IMR-90 (cell line): ENCODE data around the gene CCDC63. TPM values are rescaled to one million over a fixed set of nuclear protein-coding genes. Genes with fewer than 3 reads are reported as not detected.

Experiments used
- ATAC-seq: fragments of 200-7000 bp; cut with Tn5 transposase; 2 replicates; pipeline ENCODE4 v1.9.1; 2020; ENCODE audit warnings: low read depth, mild to moderate bottlenecking, moderate library complexity
- BruUV-seq: library from RNA; stranded (reverse); fragments of 400-500 nt; replicated peaks from 2 replicates; lab custom pipeline; 2021; lab: Mats Ljungman, UMichigan
- CTCF ChIA-PET: fragments of 300-600 bp; formaldehyde crosslinking; extraction: SDS; loops from one replicate; lab custom pipeline; 2021; ENCODE audit warnings: antibody characterized with exemption; lab: Yijun Ruan, JAX
- POLR2A ChIA-PET: fragments of 300-600 bp; sonication (Branson Sonifier 250); formaldehyde crosslinking; loops from one replicate; lab custom pipeline; 2022; ENCODE audit warnings: antibody characterized with exemption; ENCODE audit not compliant: unreplicated experiment; lab: Charles Lee
- DNase-seq: peaks from one replicate; pipeline ENCODE4 v3.0.0; 2013
- H2AFZ ChIP-seq: replicated peaks from 2 replicates; pipeline ENCODE3; 2013; ENCODE audit warnings: low read length, mild to moderate bottlenecking; ENCODE audit not compliant: poor library complexity
- H2AK5ac ChIP-seq: 2 replicates; pipeline ENCODE4 v1.6.1; 2013; ENCODE audit warnings: low read depth, low read length, inconsistent platforms
- H2AK9ac ChIP-seq: replicated peaks from 2 replicates; pipeline ENCODE3; 2013; ENCODE audit warnings: mild to moderate bottlenecking, low read depth, low read length, moderate library complexity; ENCODE audit not compliant: poor library complexity
- H2BK120ac ChIP-seq: 2 replicates; pipeline ENCODE4 v1.6.1; 2013; ENCODE audit warnings: low read depth, low read length, inconsistent platforms
- H2BK15ac ChIP-seq: 3 replicates; pipeline ENCODE4 v1.6.1; 2013; ENCODE audit warnings: low read depth, low read length, inconsistent platforms
- H2BK20ac ChIP-seq: 2 replicates; pipeline ENCODE4 v1.6.1; 2013; ENCODE audit warnings: low read depth, mild to moderate bottlenecking, inconsistent platforms, low read length, moderate library complexity
- H2BK5ac ChIP-seq: 2 replicates; pipeline ENCODE4 v1.6.1; 2013; ENCODE audit warnings: mild to moderate bottlenecking, low read depth, low read length, inconsistent platforms; ENCODE audit not compliant: poor library complexity, severe bottlenecking
- H3K14ac ChIP-seq: replicated peaks from 2 replicates; pipeline ENCODE4 v1.6.1; 2013; ENCODE audit warnings: low read depth, low read length, inconsistent platforms
- H3K18ac ChIP-seq: 2 replicates; pipeline ENCODE4 v1.6.1; 2013; ENCODE audit warnings: low read depth, low read length, control low read depth
- H3K23ac ChIP-seq: 2 replicates; pipeline ENCODE4 v1.6.1; 2013; ENCODE audit warnings: low read depth, low read length, inconsistent platforms
- H3K27ac ChIP-seq: 2 replicates; pipeline ENCODE4 v1.5.1; 2013; ENCODE audit warnings: mild to moderate bottlenecking, control low read depth, low read length; ENCODE audit not compliant: insufficient read depth
- H3K27me3 ChIP-seq: 2 replicates; pipeline ENCODE4 v1.6.1; 2013; ENCODE audit warnings: low read length; ENCODE audit not compliant: control insufficient read depth, insufficient read depth
- H3K36me3 ChIP-seq: 2 replicates; pipeline ENCODE4 v1.6.1; 2013; ENCODE audit warnings: low read length, mixed read lengths; ENCODE audit not compliant: control insufficient read depth, insufficient read depth
- H3K4ac ChIP-seq: 2 replicates; pipeline ENCODE4 v1.6.1; 2013; ENCODE audit warnings: low read depth, low read length, inconsistent platforms
- H3K4me1 ChIP-seq: 2 replicates; pipeline ENCODE4 v1.6.1; 2013; ENCODE audit warnings: low read length, mixed read lengths; ENCODE audit not compliant: control insufficient read depth, insufficient read depth
- H3K4me2 ChIP-seq: 2 replicates; pipeline ENCODE4 v1.6.1; 2013; ENCODE audit warnings: low read depth, mild to moderate bottlenecking, control low read depth, low read length, moderate library complexity
- H3K4me3 ChIP-seq: 2 replicates; pipeline ENCODE4 v1.5.1; 2013; ENCODE audit warnings: low read depth, mild to moderate bottlenecking, control low read depth, low read length, moderate library complexity; ENCODE audit not compliant: insufficient read depth
- H3K56ac ChIP-seq: 2 replicates; pipeline ENCODE4 v1.6.1; 2013; ENCODE audit warnings: low read length, inconsistent platforms; ENCODE audit not compliant: insufficient read depth; ENCODE audit errors: extremely low read depth
- H3K79me1 ChIP-seq, 2 experiments: 2 replicates each; pipeline ENCODE4 v1.6.1; 2013; ENCODE audit warnings: low read length in 2 of 2, inconsistent platforms in 1 of 2, low read depth in 1 of 2
- H3K9ac ChIP-seq: 2 replicates; pipeline ENCODE4 v1.6.1; 2013; ENCODE audit warnings: low read depth, low read length, control low read depth
- H3K9me1 ChIP-seq: 2 replicates; pipeline ENCODE4 v1.6.1; 2013; ENCODE audit warnings: low read length, inconsistent platforms; ENCODE audit not compliant: insufficient read depth
- H3K9me3 ChIP-seq: 2 replicates; pipeline ENCODE4 v1.6.1; 2013; ENCODE audit warnings: low read length; ENCODE audit not compliant: control insufficient read depth, insufficient read depth
- H4K20me1 ChIP-seq: 2 replicates; pipeline ENCODE4 v1.6.1; 2013; ENCODE audit warnings: low read length, inconsistent platforms; ENCODE audit not compliant: insufficient read depth
- H4K5ac ChIP-seq: 2 replicates; pipeline ENCODE4 v1.6.1; 2013; ENCODE audit warnings: mild to moderate bottlenecking, low read depth, low read length, control low read depth
- H4K8ac ChIP-seq, 2 experiments: 2 replicates each; pipeline ENCODE4 v1.6.1; 2013; ENCODE audit warnings: low read depth in 2 of 2, low read length in 2 of 2, control low read depth in 1 of 2, inconsistent platforms in 1 of 2
- H4K91ac ChIP-seq: 2 replicates; pipeline ENCODE4 v1.6.1; 2013; ENCODE audit warnings: low read depth, low read length, inconsistent platforms; ENCODE audit not compliant: insufficient read depth
- BHLHE40 ChIP-seq: fragments of 150-350 bp; IDR thresholded peaks from 2 replicates; pipeline ENCODE4 v1.6.1; 2016; ENCODE audit warnings: mild to moderate bottlenecking, low read depth, low read length
- CEBPB ChIP-seq: IDR thresholded peaks from 2 replicates; pipeline ENCODE4 v1.6.1; 2012; ENCODE audit warnings: low read depth, low read length, improper control_type of control experiment
- CHD1 ChIP-seq: IDR thresholded peaks from 2 replicates; pipeline ENCODE4 v1.6.1; 2012; ENCODE audit warnings: low read depth, low read length, improper control_type of control experiment
- ELK1 ChIP-seq: fragments of 150-350 bp; IDR thresholded peaks from 2 replicates; pipeline ENCODE4 v1.6.1; 2016; ENCODE audit warnings: low read depth, mild to moderate bottlenecking, low read length, moderate library complexity, borderline replicate concordance
- FOS ChIP-seq: fragments of 150-350 bp; IDR thresholded peaks from 2 replicates; pipeline ENCODE4 v1.6.1; 2016; ENCODE audit warnings: low read depth, low read length
- MAFK ChIP-seq: IDR thresholded peaks from 2 replicates; pipeline ENCODE4 v1.6.1; 2012; ENCODE audit warnings: low read depth, low read length, improper control_type of control experiment
- MAZ ChIP-seq: IDR thresholded peaks from 2 replicates; pipeline ENCODE4 v1.6.1; 2012; ENCODE audit warnings: low read depth, mild to moderate bottlenecking, low read length, improper control_type of control experiment, moderate library complexity, borderline replicate concordance
- MXI1 ChIP-seq: IDR thresholded peaks from 2 replicates; pipeline ENCODE4 v1.6.1; 2012; ENCODE audit warnings: low read depth, mild to moderate bottlenecking, low read length, moderate library complexity, borderline replicate concordance
- NFE2L2 ChIP-seq: fragments of 150-350 bp; IDR thresholded peaks from 2 replicates; pipeline ENCODE4 v1.6.1; 2016; ENCODE audit warnings: low read depth, mild to moderate bottlenecking, low read length
- POLR2A ChIP-seq: IDR thresholded peaks from 2 replicates; pipeline ENCODE4 v1.6.1; 2012; ENCODE audit warnings: mild to moderate bottlenecking, low read depth, low read length
- RAD21 ChIP-seq: IDR thresholded peaks from 2 replicates; pipeline ENCODE4 v1.6.1; 2012; ENCODE audit warnings: low read length, improper control_type of control experiment
- RCOR1 ChIP-seq: IDR thresholded peaks from 2 replicates; pipeline ENCODE4 v1.6.1; 2012; ENCODE audit warnings: mild to moderate bottlenecking, low read length, improper control_type of control experiment; ENCODE audit not compliant: insufficient replicate concordance
- RFX5 ChIP-seq: IDR thresholded peaks from 2 replicates; pipeline ENCODE4 v1.8.0; 2012; ENCODE audit warnings: low read depth, mild to moderate bottlenecking, low read length, moderate library complexity
- SMC3 ChIP-seq: fragments of 150-350 bp; IDR thresholded peaks from 2 replicates; pipeline ENCODE4 v1.6.1; 2016; ENCODE audit warnings: low read depth, mild to moderate bottlenecking, antibody characterized with exemption, low read length, moderate library complexity
- WGBS, 2 experiments: methylation state at CpG; one replicate each; pipeline versions ENCODE4 v1.1.5 to v1.1.7; 2013; ENCODE audit warnings: missing lambda C conversion rate in 2 of 2; ENCODE audit not compliant: insufficient read length in 1 of 2; ENCODE audit errors: extremely low coverage in 2 of 2; 5-methylcytosine and 5-hydroxymethylcytosine counted together
- dilution Hi-C: fragments of 300-500 bp; cut with HindIII; formaldehyde crosslinking; loops from one replicate; pipeline ENCODE4 v1.14.3; 2018; ENCODE audit warnings: low sequenced_read_pairs; ENCODE audit not compliant: unreplicated experiment
- in situ Hi-C: fragments of 300-500 bp; cut with MboI; formaldehyde crosslinking; loops from 3 replicates; pipeline ENCODE4 v1.14.3; 2019; ENCODE audit warnings: low sequenced_read_pairs, inconsistent platforms, mixed read lengths
- intact Hi-C: fragments of 100-400 bp; cut with micrococcal nuclease; formaldehyde crosslinking; loops from 2 replicates; pipeline ENCODE4 v1.10.0; 2022
- polyA plus RNA-seq, 3 experiments: library from polyadenylated mRNA; depleted of rRNA; stranded (reverse); fragments of >200 nt; gene quantifications; 2 replicates each; pipeline ENCODE4 v1.2.3, GENCODE V29; 2012; ENCODE audit warnings: low replicate concordance in 1 of 3
- total RNA-seq: library from RNA; depleted of rRNA; stranded (reverse); fragments of >200 nt; gene quantifications from 2 replicates; pipeline ENCODE4 v1.2.3, GENCODE V29; 2012
- TF ChIP-seq, protein P1 (sequence below): fragments of 150-350 bp; IDR thresholded peaks from 2 replicates; pipeline ENCODE4 v1.6.1; 2017; ENCODE audit warnings: mild to moderate bottlenecking, antibody characterized with exemption, low read length, low read depth
- TF ChIP-seq, protein P2 (sequence below): conservative IDR thresholded peaks from 2 replicates; pipeline ENCODE4 v1.5.1; 2012; ENCODE audit warnings: mild to moderate bottlenecking, low read depth, low read length, improper control_type of control experiment

The CCDC63 gene
- total and polyA plus RNA-seq, 2 of the 4 experiments (the other 2 are of a cell fraction), result not detected

GRCh38 chr12:110872100-110872499 is 25.3 kb downstream of the CCDC63 start:
- H3K4me1 ChIP-seq, result no peaks in the 10 kb centered on the region
- no peak overlapping the region for H3K4me3 ChIP-seq
- no peak overlapping the region for H3K27ac ChIP-seq
- H3K79me1 ChIP-seq, result no peaks in the 10 kb centered on the region
- no TSS peak for BruUV-seq
- no peak overlapping the region for H3K4ac ChIP-seq
- dilution Hi-C loops, result no loop called here
- H3K4me2 ChIP-seq, result no peak overlapping the region
- H4K8ac ChIP-seq, result no peak overlapping the region
- no peak overlapping the region for H3K18ac ChIP-seq
- in situ Hi-C loops, result no loop called here
- ATAC-seq, result no peak
- no peak overlapping the region for H2BK120ac ChIP-seq
- H3K14ac ChIP-seq, result no peak overlapping the region
- no peak overlapping the region for H4K5ac ChIP-seq
- H2BK20ac ChIP-seq, result no peak overlapping the region
- no peak for TF ChIP-seq MAFK
- no peak for TF ChIP-seq CEBPB
- TF ChIP-seq SMC3, result no peak
- no peak for TF ChIP-seq FOS
- no peak for TF ChIP-seq BHLHE40
- TF ChIP-seq, protein P1, sequence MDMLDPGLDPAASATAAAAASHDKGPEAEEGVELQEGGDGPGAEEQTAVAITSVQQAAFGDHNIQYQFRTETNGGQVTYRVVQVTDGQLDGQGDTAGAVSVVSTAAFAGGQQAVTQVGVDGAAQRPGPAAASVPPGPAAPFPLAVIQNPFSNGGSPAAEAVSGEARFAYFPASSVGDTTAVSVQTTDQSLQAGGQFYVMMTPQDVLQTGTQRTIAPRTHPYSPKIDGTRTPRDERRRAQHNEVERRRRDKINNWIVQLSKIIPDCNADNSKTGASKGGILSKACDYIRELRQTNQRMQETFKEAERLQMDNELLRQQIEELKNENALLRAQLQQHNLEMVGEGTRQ, result no peak
- no peak for TF ChIP-seq POLR2A
- TF ChIP-seq MXI1, result no peak
- TF ChIP-seq NFE2L2, result no peak
- no peak for TF ChIP-seq RFX5
- TF ChIP-seq RAD21, result no peak
- TF ChIP-seq MAZ, result no peak
- TF ChIP-seq ELK1, result no peak
- TF ChIP-seq, protein P2, sequence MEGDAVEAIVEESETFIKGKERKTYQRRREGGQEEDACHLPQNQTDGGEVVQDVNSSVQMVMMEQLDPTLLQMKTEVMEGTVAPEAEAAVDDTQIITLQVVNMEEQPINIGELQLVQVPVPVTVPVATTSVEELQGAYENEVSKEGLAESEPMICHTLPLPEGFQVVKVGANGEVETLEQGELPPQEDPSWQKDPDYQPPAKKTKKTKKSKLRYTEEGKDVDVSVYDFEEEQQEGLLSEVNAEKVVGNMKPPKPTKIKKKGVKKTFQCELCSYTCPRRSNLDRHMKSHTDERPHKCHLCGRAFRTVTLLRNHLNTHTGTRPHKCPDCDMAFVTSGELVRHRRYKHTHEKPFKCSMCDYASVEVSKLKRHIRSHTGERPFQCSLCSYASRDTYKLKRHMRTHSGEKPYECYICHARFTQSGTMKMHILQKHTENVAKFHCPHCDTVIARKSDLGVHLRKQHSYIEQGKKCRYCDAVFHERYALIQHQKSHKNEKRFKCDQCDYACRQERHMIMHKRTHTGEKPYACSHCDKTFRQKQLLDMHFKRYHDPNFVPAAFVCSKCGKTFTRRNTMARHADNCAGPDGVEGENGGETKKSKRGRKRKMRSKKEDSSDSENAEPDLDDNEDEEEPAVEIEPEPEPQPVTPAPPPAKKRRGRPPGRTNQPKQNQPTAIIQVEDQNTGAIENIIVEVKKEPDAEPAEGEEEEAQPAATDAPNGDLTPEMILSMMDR, result no peak
- TF ChIP-seq CHD1, result no peak
- TF ChIP-seq RCOR1, result no peak
- DNase-seq, result no peak
- ChIA-PET CTCF (no interaction called here), POLR2A (no interaction called here)
- H2BK15ac ChIP-seq, result no peak overlapping the region
- H3K9me1 ChIP-seq, result no peaks in the 10 kb centered on the region
- H2AK9ac ChIP-seq, result no peak overlapping the region
- H3K9me3 ChIP-seq, result no peaks in the 10 kb centered on the region
- H2AK5ac ChIP-seq, result no peak overlapping the region
- H4K91ac ChIP-seq, result no peak overlapping the region
- H3K27me3 ChIP-seq, result no peaks in the 10 kb centered on the region
- H2BK5ac ChIP-seq, result no peak overlapping the region
- no peak overlapping the region for H3K56ac ChIP-seq
- no peak overlapping the region for H3K9ac ChIP-seq
- H4K20me1 ChIP-seq, result no peaks in the 10 kb centered on the region
- H3K36me3 ChIP-seq, result no peaks in the 10 kb centered on the region
- intact Hi-C loops, result no loop called here
- no CpG with 5 or more reads among the region's 4 CpGs for WGBS, 2 experiments
- no peak overlapping the region for H3K23ac ChIP-seq
- no peak overlapping the region for H2AFZ ChIP-seq
